Loucy (cell line): Measurements from ENCODE around the gene C21orf58.

Source experiments
- EZH2phosphoT487 ChIP-seq: fragments of 200-600 bp; IDR thresholded peaks from 2 replicates; pipeline ENCODE4 v1.6.1; 2018; ENCODE audit warnings: antibody characterized with exemption, mild to moderate bottlenecking, moderate library complexity, borderline replicate concordance
- TF ChIP-seq, protein P1 (sequence below): fragments of 200-600 bp; sonication (generic); conservative IDR thresholded peaks from 2 replicates; pipeline ENCODE4 v1.5.1; 2014; ENCODE audit warnings: mild to moderate bottlenecking, antibody characterized with exemption, low read length

DNA sequence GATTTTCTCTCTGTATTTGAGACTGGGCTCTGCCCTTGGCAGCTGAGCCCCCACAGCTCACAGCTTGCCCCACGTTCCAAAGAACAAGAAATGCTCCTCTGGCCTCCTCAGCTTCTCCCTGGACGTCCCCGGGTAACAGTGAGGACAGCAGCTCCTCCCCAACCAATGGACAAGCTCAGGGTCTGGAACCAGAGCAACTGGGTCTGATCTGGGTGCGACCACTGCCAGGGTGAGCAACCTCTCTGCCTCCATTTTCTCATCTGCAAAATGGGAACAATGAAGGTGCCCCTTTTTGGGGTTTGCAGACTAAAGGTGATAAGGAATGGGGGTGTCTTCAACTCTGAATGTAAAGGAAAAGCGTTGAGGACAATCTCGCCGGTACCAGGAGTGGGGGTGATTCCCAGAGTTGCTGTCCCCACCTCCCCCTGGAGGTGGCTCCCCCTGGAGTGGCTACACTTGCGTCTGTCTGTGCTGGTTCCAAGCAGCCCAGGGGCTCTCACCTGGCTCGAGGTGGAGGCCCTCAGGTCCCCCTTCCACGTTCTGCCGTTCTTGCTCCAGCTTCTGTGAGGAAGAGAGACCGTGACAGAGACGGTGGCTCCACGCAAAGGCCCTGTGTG lies 6.9 kb downstream of the C21orf58 start:
- TF ChIP-seq, protein P1, sequence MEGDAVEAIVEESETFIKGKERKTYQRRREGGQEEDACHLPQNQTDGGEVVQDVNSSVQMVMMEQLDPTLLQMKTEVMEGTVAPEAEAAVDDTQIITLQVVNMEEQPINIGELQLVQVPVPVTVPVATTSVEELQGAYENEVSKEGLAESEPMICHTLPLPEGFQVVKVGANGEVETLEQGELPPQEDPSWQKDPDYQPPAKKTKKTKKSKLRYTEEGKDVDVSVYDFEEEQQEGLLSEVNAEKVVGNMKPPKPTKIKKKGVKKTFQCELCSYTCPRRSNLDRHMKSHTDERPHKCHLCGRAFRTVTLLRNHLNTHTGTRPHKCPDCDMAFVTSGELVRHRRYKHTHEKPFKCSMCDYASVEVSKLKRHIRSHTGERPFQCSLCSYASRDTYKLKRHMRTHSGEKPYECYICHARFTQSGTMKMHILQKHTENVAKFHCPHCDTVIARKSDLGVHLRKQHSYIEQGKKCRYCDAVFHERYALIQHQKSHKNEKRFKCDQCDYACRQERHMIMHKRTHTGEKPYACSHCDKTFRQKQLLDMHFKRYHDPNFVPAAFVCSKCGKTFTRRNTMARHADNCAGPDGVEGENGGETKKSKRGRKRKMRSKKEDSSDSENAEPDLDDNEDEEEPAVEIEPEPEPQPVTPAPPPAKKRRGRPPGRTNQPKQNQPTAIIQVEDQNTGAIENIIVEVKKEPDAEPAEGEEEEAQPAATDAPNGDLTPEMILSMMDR: no peak
- TF ChIP-seq EZH2phosphoT487: no peak
